K562 (cell line): ENCODE measurements around the gene MAD1L1. TPM values are rescaled to one million over a fixed set of nuclear protein-coding genes. Genes with fewer than 3 reads are reported as not detected.

Experiments
- ATF3 ChIP-seq, 2 experiments: fragments of 450-650 bp in 1 of 2; sonication (generic) in 1 of 2; formaldehyde crosslinking in 1 of 2; IDR thresholded peaks in 1 of 2; conservative IDR thresholded peaks in 1 of 2; 2 replicates each; pipeline versions ENCODE4 v1.6.1 to v1.8.1; 2016 to 2023; ENCODE audit warnings: mild to moderate bottlenecking in 2 of 2, moderate library complexity in 2 of 2, inconsistent platforms in 1 of 2, missing genetic modification reagents in 1 of 2
- CREB1 ChIP-seq, 2 experiments: sonication (generic) in 1 of 2; formaldehyde crosslinking in 1 of 2; IDR thresholded peaks; 2 replicates each; pipeline versions ENCODE4 v1.6.1 to v1.8.0; 2012 to 2022; ENCODE audit warnings: inconsistent platforms in 1 of 2, mild to moderate bottlenecking in 1 of 2, missing genetic modification reagents in 1 of 2, moderate library complexity in 1 of 2
- CXXC5 ChIP-seq: fragments of 250-450 bp; sonication (Bioruptor Pico); IDR thresholded peaks from 2 replicates; pipeline ENCODE4 v1.8.0; 2022; ENCODE audit warnings: inconsistent platforms, mild to moderate bottlenecking, moderate library complexity
- FOSL1 ChIP-seq: fragments of 200-800 bp; sonication (Bioruptor generic); conservative IDR thresholded peaks from 2 replicates; pipeline ENCODE4 v1.6.1; 2016; ENCODE audit warnings: missing genetic modification characterization, missing compliant biosample characterization
- FOXM1 ChIP-seq, 2 experiments: fragments of 450-650 bp in 1 of 2; sonication (generic) in 1 of 2; formaldehyde crosslinking in 1 of 2; IDR thresholded peaks; 2 replicates each; pipeline versions ENCODE4 v1.6.1 to v1.9.0; 2017 to 2022; ENCODE audit warnings: low read depth in 2 of 2, mild to moderate bottlenecking in 2 of 2, missing genetic modification reagents in 1 of 2, moderate library complexity in 1 of 2
- GATA2 ChIP-seq: sonication (generic); formaldehyde crosslinking; IDR thresholded peaks from 2 replicates; pipeline ENCODE4 v1.4.0; 2020; ENCODE audit warnings: mild to moderate bottlenecking, missing genetic modification reagents
- HDAC2 ChIP-seq: fragments of 450-650 bp; IDR thresholded peaks from 2 replicates; pipeline ENCODE4 v1.6.1; 2016; ENCODE audit warnings: mild to moderate bottlenecking
- HSF4 ChIP-seq: fragments of 250-450 bp; sonication (Bioruptor Pico); IDR thresholded peaks from 2 replicates; pipeline ENCODE4 v2.1.2; 2022; ENCODE audit warnings: mild to moderate bottlenecking, moderate library complexity, borderline replicate concordance
- ILK ChIP-seq: fragments of 450-650 bp; IDR thresholded peaks from 2 replicates; pipeline ENCODE4 v1.6.1; 2016; ENCODE audit warnings: missing genetic modification characterization, low read depth, mild to moderate bottlenecking, missing compliant biosample characterization, moderate library complexity, borderline replicate concordance
- KLF16 ChIP-seq: IDR thresholded peaks from 2 replicates; pipeline ENCODE4 v1.6.1; 2016; ENCODE audit warnings: antibody characterized with exemption
- NRF1 ChIP-seq, 2 experiments: fragments of 450-650 bp; IDR thresholded peaks in 1 of 2; conservative IDR thresholded peaks in 1 of 2; 2 replicates each; pipeline ENCODE4 v1.6.1; 2014; ENCODE audit warnings: mild to moderate bottlenecking in 2 of 2
- PBX2 ChIP-seq, 2 experiments: IDR thresholded peaks in 1 of 2; conservative IDR thresholded peaks in 1 of 2; 2 replicates each; pipeline ENCODE4 v1.6.1; 2016; ENCODE audit warnings: low read depth in 2 of 2, mild to moderate bottlenecking in 1 of 2, missing compliant biosample characterization in 1 of 2, missing genetic modification characterization in 1 of 2, moderate library complexity in 1 of 2
- POLR2B ChIP-seq: fragments of 450-650 bp; IDR thresholded peaks from 2 replicates; pipeline ENCODE4 v1.6.1; 2018; ENCODE audit warnings: low read depth; ENCODE audit not compliant: partially characterized antibody
- SNIP1 ChIP-seq: fragments of 450-650 bp; IDR thresholded peaks from 2 replicates; pipeline ENCODE4 v1.7.1; 2017; ENCODE audit warnings: low read depth, mild to moderate bottlenecking
- SOX6 ChIP-seq: fragments of 450-650 bp; IDR thresholded peaks from 2 replicates; pipeline ENCODE4 v1.6.1; 2014; ENCODE audit warnings: mild to moderate bottlenecking
- TFAP4 ChIP-seq: sonication (generic); formaldehyde crosslinking; IDR thresholded peaks from 2 replicates; pipeline ENCODE4 v1.8.0; 2022; ENCODE audit warnings: missing genetic modification reagents, mild to moderate bottlenecking, moderate library complexity, borderline replicate concordance
- ZNF175 ChIP-seq: fragments of 200-800 bp; sonication (Bioruptor generic); IDR thresholded peaks from 2 replicates; pipeline ENCODE4 v1.6.1; 2016; ENCODE audit warnings: low read depth, mild to moderate bottlenecking, missing genetic modification characterization, missing compliant biosample characterization
- polyA plus RNA-seq, 8 experiments: library from polyadenylated mRNA; depleted of rRNA in 4 of 8; stranded (reverse) in 5 of 8; unstranded in 3 of 8; fragments of >200 nt; fragmentation: Nextera tagmentation in 2 of 8; fragmentation: Illumina TruSeq in 1 of 8; extraction: Ambion mirVana in 2 of 8; extraction: Trizol in 1 of 8; gene quantifications; 2 replicates each; pipeline versions ENCODE4 v1.2.1 to v1.2.3, GENCODE V29; 2011 to 2014; ENCODE audit warnings: inconsistent platforms in 1 of 8, missing spikeins in 1 of 8
- total RNA-seq, 7 experiments: library from RNA; depleted of rRNA in 6 of 7; stranded (reverse); fragments of >200 nt in 6 of 7; fragmentation: Illumina TruSeq in 2 of 7; extraction: Trizol in 2 of 7; gene quantifications; 2 replicates each; pipeline versions ENCODE4 v1.2.1 to v1.2.3, GENCODE V29; 2011 to 2021; ENCODE audit warnings: low replicate concordance in 1 of 7
- TF ChIP-seq, protein P1 (sequence below): IDR thresholded peaks from 3 replicates; pipeline ENCODE4 v1.6.1; 2011; ENCODE audit warnings: borderline replicate concordance, mild to moderate bottlenecking, moderate library complexity; ENCODE audit not compliant: insufficient read length; ENCODE audit errors: extremely low read depth

MAD1L1 gene
- total and polyA plus RNA-seq, 9 of the 15 experiments (the other 6 are each of a cell fraction or from before 2014, with no cell fraction given) = 1.7 to 89.7 (median 18.0) TPM

DNA sequence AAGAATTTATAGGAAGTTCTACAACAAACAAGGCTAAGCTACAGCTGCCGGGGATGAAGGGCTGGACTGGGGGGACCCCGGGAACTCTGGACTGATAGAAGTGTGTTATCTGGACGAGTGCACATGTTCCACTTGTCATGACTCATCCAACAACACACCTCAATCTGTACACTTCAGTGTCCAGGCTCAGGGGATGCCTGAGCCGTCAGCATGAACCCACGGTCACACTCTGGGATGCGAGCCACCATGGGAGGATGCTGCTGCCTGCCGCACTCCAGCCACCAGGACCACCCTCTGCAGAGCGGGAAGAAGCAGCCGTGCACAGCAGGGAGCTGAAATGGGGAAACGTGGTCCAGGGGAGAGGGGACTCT, 67.5 kb downstream of the MAD1L1 start (continued):
- TF ChIP-seq, protein P1, sequence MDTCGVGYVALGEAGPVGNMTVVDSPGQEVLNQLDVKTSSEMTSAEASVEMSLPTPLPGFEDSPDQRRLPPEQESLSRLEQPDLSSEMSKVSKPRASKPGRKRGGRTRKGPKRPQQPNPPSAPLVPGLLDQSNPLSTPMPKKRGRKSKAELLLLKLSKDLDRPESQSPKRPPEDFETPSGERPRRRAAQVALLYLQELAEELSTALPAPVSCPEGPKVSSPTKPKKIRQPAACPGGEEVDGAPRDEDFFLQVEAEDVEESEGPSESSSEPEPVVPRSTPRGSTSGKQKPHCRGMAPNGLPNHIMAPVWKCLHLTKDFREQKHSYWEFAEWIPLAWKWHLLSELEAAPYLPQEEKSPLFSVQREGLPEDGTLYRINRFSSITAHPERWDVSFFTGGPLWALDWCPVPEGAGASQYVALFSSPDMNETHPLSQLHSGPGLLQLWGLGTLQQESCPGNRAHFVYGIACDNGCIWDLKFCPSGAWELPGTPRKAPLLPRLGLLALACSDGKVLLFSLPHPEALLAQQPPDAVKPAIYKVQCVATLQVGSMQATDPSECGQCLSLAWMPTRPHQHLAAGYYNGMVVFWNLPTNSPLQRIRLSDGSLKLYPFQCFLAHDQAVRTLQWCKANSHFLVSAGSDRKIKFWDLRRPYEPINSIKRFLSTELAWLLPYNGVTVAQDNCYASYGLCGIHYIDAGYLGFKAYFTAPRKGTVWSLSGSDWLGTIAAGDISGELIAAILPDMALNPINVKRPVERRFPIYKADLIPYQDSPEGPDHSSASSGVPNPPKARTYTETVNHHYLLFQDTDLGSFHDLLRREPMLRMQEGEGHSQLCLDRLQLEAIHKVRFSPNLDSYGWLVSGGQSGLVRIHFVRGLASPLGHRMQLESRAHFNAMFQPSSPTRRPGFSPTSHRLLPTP = no peak
- peak; percentile 67; the same call in 1 of the 2 replicates for TF ChIP-seq KLF16
- no peak for TF ChIP-seq HSF4 (CRISPR knock-in tag)
- peak; percentile 50; the same call in 1 of the 2 replicates for TF ChIP-seq SOX6
- no peak for TF ChIP-seq PBX2 (CRISPR knock-in tag; IDR thresholded peaks at IDR 0.05; ENCODE audit: low read depth)
- TF ChIP-seq PBX2 (tag; conservative IDR thresholded peaks at IDR 0.05; ENCODE audit: low read depth) = peak; percentile 53
- no peak for TF ChIP-seq POLR2B
- peak; percentile 53 for TF ChIP-seq CXXC5 (CRISPR knock-in tag)
- peak; percentile 51; the same call in 1 of the 2 replicates for TF ChIP-seq FOXM1 (IDR thresholded peaks at IDR 0.05; ENCODE audit: low read depth)
- no peak for TF ChIP-seq FOXM1 (CRISPR knock-in tag; IDR thresholded peaks at IDR 0.05; ENCODE audit: low read depth)
- no peak for TF ChIP-seq ZNF175
- TF ChIP-seq SNIP1 = no peak
- no peak for TF ChIP-seq ILK (tag)
- peak; percentile 83 for TF ChIP-seq ATF3 (IDR thresholded peaks at IDR 0.05)
- TF ChIP-seq ATF3 (CRISPR knock-in tag; conservative IDR thresholded peaks at IDR 0.05) = no peak; the same call in 1 of the 2 replicates
- peak; percentile 61; the same call in 1 of the 2 replicates for TF ChIP-seq TFAP4 (CRISPR knock-in tag)
- peak; percentile 95 for TF ChIP-seq FOSL1 (tag)
- TF ChIP-seq NRF1 (conservative IDR thresholded peaks at IDR 0.05 in 1 of 2, IDR thresholded peaks at IDR 0.05 in 1 of 2) = 0 out of 4 replicates have a peak, but pooled peaks of 1 of the 2 experiments have one; percentile 11
- peak; percentile 95 for TF ChIP-seq HDAC2
- peak; percentile 13; the same call in 1 of the 2 replicates for TF ChIP-seq CREB1 (IDR thresholded peaks at IDR 0.05)
- no peak for TF ChIP-seq CREB1 (CRISPR knock-in tag; IDR thresholded peaks at IDR 0.05)
- TF ChIP-seq GATA2 = peak; percentile 57; the same call in 1 of the 2 replicates
